Immature natural killer cell (primary cell): ENCODE data around the gene MAP3K4. TPM values are rescaled to one million over a fixed set of nuclear protein-coding genes. Genes with fewer than 3 reads are reported as not detected.
"Not testable (repeated sequence)": the region's sequence is repeated elsewhere in the genome, so short reads cannot be mapped to it uniquely, and the experiment has no call there.

Experiments
- DNase-seq, 3 donors: peaks; one replicate each; pipeline ENCODE4 v3.0.0; 2022; ENCODE audit warnings: mixed read lengths in 1 of 3
- H3K27ac Mint-ChIP-seq, 6 donors: one replicate each; pipeline ENCODE4 v1.8.0; 2020; ENCODE audit warnings: mixed read lengths in 6 of 6, mild to moderate bottlenecking in 5 of 6, inconsistent platforms in 4 of 6, moderate library complexity in 3 of 6
- H3K27me3 Mint-ChIP-seq, 3 donors: one replicate each; pipeline ENCODE4 v1.8.0; 2020 to 2021; ENCODE audit warnings: low read depth in 3 of 3, mild to moderate bottlenecking in 3 of 3, mixed read lengths in 3 of 3, moderate library complexity in 3 of 3, inconsistent platforms in 1 of 3
- H3K36me3 Mint-ChIP-seq, 3 donors: one replicate each; pipeline ENCODE4 v1.8.0; 2020; ENCODE audit warnings: mixed read lengths in 3 of 3, inconsistent platforms in 2 of 3, mild to moderate bottlenecking in 2 of 3
- H3K4me1 Mint-ChIP-seq, 2 donors: one replicate each; pipeline ENCODE4 v1.8.0; 2020; ENCODE audit warnings: inconsistent platforms in 2 of 2, mild to moderate bottlenecking in 2 of 2, mixed read lengths in 2 of 2, moderate library complexity in 1 of 2
- H3K4me3 Mint-ChIP-seq, 5 donors: one replicate each; pipeline ENCODE4 v1.8.0; 2020; ENCODE audit warnings: mild to moderate bottlenecking in 5 of 5, mixed read lengths in 5 of 5, inconsistent platforms in 3 of 5, moderate library complexity in 3 of 5
- H3K9me3 Mint-ChIP-seq, 6 donors: one replicate each; pipeline ENCODE4 v1.8.0; 2020; ENCODE audit warnings: mild to moderate bottlenecking in 6 of 6, mixed read lengths in 6 of 6, inconsistent platforms in 4 of 6, moderate library complexity in 3 of 6
- polyA plus RNA-seq, 3 donors: library from polyadenylated mRNA; unstranded; fragments of 300-500 nt; fragmentation: Illumina TruSeq; gene quantifications; one replicate each; pipeline ENCODE4 v1.2.3, GENCODE V29; 2021

The MAP3K4 gene
- polyA plus RNA-seq, 3 donors from 2014 or later: 5.2 to 11.2 (median 9.2) TPM

GRCh38 chr6:161104966-161105365 lies 113.4 kb downstream of the MAP3K4 start:
- Mint-ChIP-seq H3K4me3 (no peak overlapping the region), H3K27me3 (peaks cover 0 to 2% (median 2%) of the 10 kb centered on the region in 3 donors), H3K4me1 (no peaks in the 10 kb centered on the region), H3K9me3 (no peaks in the 10 kb centered on the region), H3K36me3 (peaks cover 33 to 67% (median 46%) of the 10 kb centered on the region in 3 donors), H3K27ac (no peak overlapping the region)
- no peak for DNase-seq

DNA sequence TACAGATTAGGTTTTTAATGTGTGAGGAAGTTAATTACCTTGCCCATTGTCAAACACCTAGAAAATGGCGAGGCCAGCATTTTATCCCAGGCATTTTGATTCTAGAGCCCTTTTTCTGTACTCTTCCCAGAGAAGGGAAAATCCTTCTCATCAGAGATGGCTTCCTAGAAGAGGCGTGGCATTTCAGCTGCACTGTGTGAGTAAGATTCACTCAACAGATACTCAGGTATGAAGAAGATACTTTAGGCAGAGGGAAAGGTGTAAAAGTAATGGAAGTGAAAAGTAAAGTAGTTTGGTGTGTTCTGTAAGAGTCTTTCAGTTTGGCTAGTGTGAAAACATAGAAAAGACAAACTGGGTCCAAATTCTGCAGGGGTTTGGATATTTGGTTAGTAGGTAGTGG lies 113.8 kb downstream of the MAP3K4 start:
- Mint-ChIP-seq H3K27me3 (peaks cover 0 to 2% (median 2%) of the 10 kb centered on the region in 3 donors), H3K9me3 (no peaks in the 10 kb centered on the region), H3K4me3 (no peak overlapping the region), H3K4me1 (no peaks in the 10 kb centered on the region), H3K36me3 (peaks cover 37 to 70% (median 50%) of the 10 kb centered on the region in 3 donors), H3K27ac (peak overlapping the region in 1 of 6 donors; percentile 36)
- no peak for DNase-seq

DNA sequence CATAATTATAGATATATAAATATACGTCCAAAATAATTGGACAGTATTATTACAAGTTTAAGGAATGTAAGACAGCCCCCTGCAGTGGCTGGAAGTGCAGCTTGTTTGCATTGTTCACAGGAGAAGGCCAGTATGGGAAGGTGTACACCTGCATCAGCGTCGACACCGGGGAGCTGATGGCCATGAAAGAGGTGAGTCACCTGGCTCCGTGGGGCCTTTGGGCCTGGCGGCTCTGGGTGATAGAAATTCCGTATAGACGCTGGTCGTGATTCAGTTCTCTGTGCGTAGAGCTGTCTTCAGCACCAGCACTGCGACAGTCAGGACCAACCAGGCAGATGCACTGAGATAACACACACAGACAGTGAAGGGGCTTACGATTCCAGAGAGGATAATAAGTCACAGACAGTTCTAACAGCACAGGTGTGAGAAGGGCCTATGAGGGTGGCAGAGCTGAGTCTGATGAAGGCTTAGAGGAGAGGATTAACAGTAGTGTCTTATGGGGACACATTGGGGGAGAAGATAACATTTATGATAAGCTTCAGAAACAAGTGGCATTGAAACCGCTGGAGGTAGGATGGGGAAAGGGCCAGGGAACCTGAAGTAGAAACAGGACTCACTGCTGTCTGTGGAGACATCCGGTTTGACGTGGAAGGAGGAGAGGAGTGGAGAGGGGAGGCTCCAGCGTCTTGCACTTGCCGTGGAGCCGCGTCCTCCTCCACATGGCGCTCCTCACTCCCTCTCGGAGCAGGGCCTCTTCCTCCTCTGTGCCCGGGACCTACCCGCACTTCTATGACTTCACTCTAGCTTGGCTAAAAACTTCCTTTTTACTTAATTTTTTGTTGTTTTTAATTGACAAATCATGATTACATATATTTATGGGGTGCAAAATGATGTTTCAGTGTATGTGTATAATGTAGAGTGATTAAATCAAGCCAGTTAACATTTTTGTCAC lies 116.5 kb downstream of the MAP3K4 start:
- DNase-seq: no peak
- H3K4me3 Mint-ChIP-seq: no peak overlapping the region
- peaks cover 0 to 2% (median 2%) of the 10 kb centered on the region in 3 donors for H3K27me3 Mint-ChIP-seq
- no peak overlapping the region for H3K27ac Mint-ChIP-seq
- peaks cover 50 to 83% (median 61%) of the 10 kb centered on the region in 3 donors for H3K36me3 Mint-ChIP-seq
- no peaks in the 10 kb centered on the region for H3K4me1 Mint-ChIP-seq
- no peaks in the 10 kb centered on the region for H3K9me3 Mint-ChIP-seq

DNA sequence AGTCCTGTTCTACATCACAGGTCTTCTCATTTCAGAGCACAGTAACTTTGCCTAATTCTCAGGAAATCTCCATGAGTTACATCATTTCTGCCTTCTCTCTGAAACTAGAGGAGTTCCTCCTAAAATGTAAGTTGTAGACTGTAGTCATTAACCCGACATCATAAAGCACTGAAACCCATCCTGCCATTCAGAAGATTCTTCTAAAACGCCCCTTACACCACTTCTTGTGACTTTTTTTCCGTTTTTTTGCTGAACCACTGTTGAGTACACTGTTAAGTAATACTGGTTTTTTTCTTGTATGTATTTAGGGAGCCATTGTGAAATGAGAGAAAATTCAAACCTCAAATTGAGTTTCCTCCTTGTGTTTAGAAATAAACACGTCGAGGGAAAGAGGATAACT lies 117.3 kb downstream of the MAP3K4 start:
- Mint-ChIP-seq H3K4me3 (no peak overlapping the region), H3K9me3 (no peaks in the 10 kb centered on the region), H3K27me3 (peaks cover 0 to 2% (median 2%) of the 10 kb centered on the region in 3 donors), H3K4me1 (no peaks in the 10 kb centered on the region), H3K36me3 (peaks cover 46 to 79% (median 55%) of the 10 kb centered on the region in 3 donors), H3K27ac (no peak overlapping the region)
- no peak for DNase-seq

- H3K27ac Mint-ChIP-seq: no peak overlapping the region
- DNase-seq: no peak
Observed at GRCh38 chr6:161109366-161109765, 117.8 kb downstream of the MAP3K4 start.

GRCh38 chr6:161110028-161110779 lies 118.6 kb downstream of the MAP3K4 start:
- H3K27me3 Mint-ChIP-seq: peaks cover 0 to 2% (median 2%) of the 10 kb centered on the region in 3 donors
- peak overlapping the region in 1 of 6 donors; percentile 78 for H3K27ac Mint-ChIP-seq
- DNase-seq: no peak
- peaks cover 47 to 85% (median 60%) of the 10 kb centered on the region in 3 donors for H3K36me3 Mint-ChIP-seq
- H3K9me3 Mint-ChIP-seq: no peaks in the 10 kb centered on the region
- no peak overlapping the region for H3K4me3 Mint-ChIP-seq
- no peaks in the 10 kb centered on the region for H3K4me1 Mint-ChIP-seq

More at GRCh38 chr6:161109366-161109765, 117.8 kb downstream of the MAP3K4 start:
- H3K27me3 Mint-ChIP-seq: peaks cover 0 to 2% (median 2%) of the 10 kb centered on the region in 3 donors
- peaks cover 46 to 81% (median 54%) of the 10 kb centered on the region in 3 donors for H3K36me3 Mint-ChIP-seq
- H3K4me3 Mint-ChIP-seq: no peak overlapping the region
- H3K9me3 Mint-ChIP-seq: no peaks in the 10 kb centered on the region
- no peaks in the 10 kb centered on the region for H3K4me1 Mint-ChIP-seq

DNA sequence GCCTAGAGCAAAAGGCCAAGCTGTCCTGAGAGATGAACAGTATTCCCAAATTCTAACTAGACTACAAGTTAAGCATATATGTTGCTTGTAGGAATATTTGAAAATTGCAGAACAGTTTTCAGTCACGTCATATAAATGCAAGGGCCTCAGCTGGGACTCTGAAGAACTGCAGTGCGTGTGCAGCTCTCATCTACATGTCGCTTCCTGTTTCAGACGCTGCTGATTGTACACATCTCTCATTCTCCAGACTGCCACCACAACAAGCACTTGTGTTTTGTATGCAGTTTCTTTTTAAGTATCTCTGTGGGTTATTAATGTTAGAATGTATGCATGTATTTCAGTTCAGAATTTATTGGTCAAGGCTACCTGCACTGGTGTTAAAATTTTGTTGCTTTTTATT lies 119.7 kb downstream of the MAP3K4 start:
- no peak for DNase-seq
- H3K27ac Mint-ChIP-seq: no peak overlapping the region
- no peaks in the 10 kb centered on the region for H3K4me1 Mint-ChIP-seq
- no peaks in the 10 kb centered on the region for H3K9me3 Mint-ChIP-seq
- H3K4me3 Mint-ChIP-seq: no peak overlapping the region
- H3K27me3 Mint-ChIP-seq: peaks cover 0 to 2% (median under 1%) of the 10 kb centered on the region in 3 donors
- H3K36me3 Mint-ChIP-seq: peaks cover 55 to 87% (median 66%) of the 10 kb centered on the region in 3 donors

- Mint-ChIP-seq H3K4me3 (no peak overlapping the region), H3K27me3 (peaks cover 0 to 3% (median 1%) of the 10 kb centered on the region in 3 donors), H3K27ac (peak overlapping the region in 2 of 6 donors; percentile 1 to 58), H3K4me1 (no peaks in the 10 kb centered on the region), H3K36me3 (peaks cover 56 to 78% (median 64%) of the 10 kb centered on the region in 3 donors), H3K9me3 (peaks cover 0 to 2% (median 0%) of the 10 kb centered on the region in 6 donors)
- no peak for DNase-seq
Observed at GRCh38 chr6:161115468-161115867, 123.9 kb downstream of the MAP3K4 start.

GRCh38 chr6:161116554-161116953 lies 125.0 kb downstream of the MAP3K4 start:
- H3K9me3 Mint-ChIP-seq: peaks cover 0 to 6% (median 1%) of the 10 kb centered on the region in 6 donors
- H3K36me3 Mint-ChIP-seq: peaks cover 58 to 78% (median 63%) of the 10 kb centered on the region in 3 donors
- peak overlapping the region in 2 of 6 donors; percentile 4 to 38 for H3K27ac Mint-ChIP-seq
- no peak overlapping the region for H3K4me3 Mint-ChIP-seq
- no peak for DNase-seq
- H3K27me3 Mint-ChIP-seq: peaks cover 0 to 3% (median 1%) of the 10 kb centered on the region in 3 donors
- peaks cover 0 to 1% of the 10 kb centered on the region in 2 donors for H3K4me1 Mint-ChIP-seq

- Mint-ChIP-seq H3K27ac (peak overlapping the region in 1 of 6 donors; percentile 54), H3K4me3 (no peak overlapping the region), H3K4me1 (peaks cover 0 to 1% of the 10 kb centered on the region in 2 donors), H3K27me3 (peaks cover 0 to 3% (median 1%) of the 10 kb centered on the region in 3 donors), H3K9me3 (peaks cover 0 to 13% (median 3%) of the 10 kb centered on the region in 6 donors), H3K36me3 (peaks cover 60 to 78% (median 64%) of the 10 kb centered on the region in 3 donors)
- no peak for DNase-seq
Observed at GRCh38 chr6:161117308-161117707, 125.7 kb downstream of the MAP3K4 start.

DNA sequence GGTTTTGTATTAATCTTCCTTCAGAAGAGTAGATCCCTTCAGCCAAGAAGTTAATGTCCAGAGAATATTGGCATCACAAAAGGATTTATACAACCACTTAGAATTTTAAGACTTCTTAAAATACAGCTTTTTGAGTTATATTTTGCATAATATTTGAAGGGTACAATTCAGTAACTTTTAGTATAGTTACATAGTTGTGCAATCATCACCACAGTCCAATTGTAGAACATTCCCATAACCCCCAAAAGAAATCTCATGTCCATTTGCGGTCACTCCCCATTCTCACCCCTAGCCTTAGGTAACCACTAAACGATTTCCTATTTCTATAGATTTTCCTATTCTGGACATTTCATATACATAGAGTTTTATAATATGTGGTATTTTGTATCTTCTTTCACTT lies 126.4 kb downstream of the MAP3K4 start:
- Mint-ChIP-seq H3K9me3 (peaks cover 0 to 18% (median 5%) of the 10 kb centered on the region in 6 donors), H3K27ac (peak overlapping the region in 1 of 6 donors; percentile 8), H3K4me1 (peaks cover 0 to 1% of the 10 kb centered on the region in 2 donors), H3K36me3 (peaks cover 57 to 77% (median 63%) of the 10 kb centered on the region in 3 donors), H3K27me3 (peaks cover 0 to 3% (median 1%) of the 10 kb centered on the region in 3 donors), H3K4me3 (no peak overlapping the region)
- DNase-seq: no peak

- Mint-ChIP-seq H3K9me3 (peaks cover 13 to 50% (median 28%) of the 10 kb centered on the region in 6 donors), H3K27me3 (peaks cover 0 to 11% (median 0%) of the 10 kb centered on the region in 3 donors), H3K36me3 (peaks cover 72 to 92% (median 87%) of the 10 kb centered on the region in 3 donors)
- H3K4me1 Mint-ChIP-seq, DNase-seq, H3K27ac Mint-ChIP-seq, H3K4me3 Mint-ChIP-seq: not testable (repeated sequence)
Observed at GRCh38 chr6:161123319-161123718, 131.8 kb downstream of the MAP3K4 start.

DNA sequence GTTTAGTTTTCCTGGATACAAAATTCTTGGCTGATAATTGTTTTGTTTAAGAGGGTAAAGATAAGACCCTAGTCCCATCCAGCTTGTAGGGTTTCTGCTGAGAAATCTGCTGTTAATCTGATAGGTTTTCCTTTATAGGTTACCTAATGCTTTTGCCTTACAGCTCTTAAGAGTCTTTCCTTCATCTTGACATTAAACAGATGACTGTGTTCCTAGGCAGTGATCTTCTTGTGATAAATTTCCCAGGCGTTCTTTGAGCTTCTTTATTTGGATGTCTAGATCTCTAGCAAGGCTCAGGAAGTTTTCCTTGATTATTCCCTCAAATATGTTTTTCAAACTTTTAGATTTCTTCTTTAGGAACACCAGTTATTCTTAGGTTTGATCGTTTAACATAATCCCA lies 134.0 kb downstream of the MAP3K4 start:
- Mint-ChIP-seq H3K9me3 (peaks cover 13 to 47% (median 26%) of the 10 kb centered on the region in 6 donors), H3K4me3 (no peak overlapping the region), H3K27ac (no peak overlapping the region), H3K4me1 (peaks cover 0 to under 1% of the 10 kb centered on the region in 2 donors), H3K36me3 (peaks cover 67 to 84% (median 80%) of the 10 kb centered on the region in 3 donors), H3K27me3 (peaks cover 0 to 9% (median 1%) of the 10 kb centered on the region in 3 donors)
- DNase-seq: no peak
